Keratinocyte (primary cell): Measurements from ENCODE around the gene FLYWCH2. TPM values are rescaled to one million over a fixed set of nuclear protein-coding genes. Genes with fewer than 3 reads are reported as not detected.

ENCODE experiments used
- DNase-seq: peaks from one replicate; pipeline ENCODE4 v3.0.0-alpha.2; 2011; ENCODE audit warnings: low read depth, missing footprints, low spot score
- FAIRE-seq: peaks from 2 replicates; lab custom pipeline; 2011; peaks lifted over from hg19 to GRCh38; lab: Jason Lieb, UNC
- H2AFZ ChIP-seq: 2 replicates; pipeline ENCODE4 v1.6.0; 2012; ENCODE audit warnings: low read length, control low read depth, inconsistent platforms; ENCODE audit not compliant: control insufficient read depth
- H3K27ac ChIP-seq: 2 replicates; pipeline ENCODE4 v1.5.1; 2011; ENCODE audit warnings: low read length; ENCODE audit not compliant: control insufficient read depth, insufficient read depth
- H3K27me3 ChIP-seq: 3 replicates; pipeline ENCODE4 v1.6.0; 2011; ENCODE audit warnings: low read length; ENCODE audit not compliant: control insufficient read depth, insufficient read depth; ENCODE audit errors: extremely low read depth
- H3K36me3 ChIP-seq, 2 experiments: 2 replicates in 1 of 2; 3 replicates in 1 of 2; pipeline ENCODE4 v1.5.1; 2011; ENCODE audit warnings: low read length in 2 of 2, mild to moderate bottlenecking in 1 of 2; ENCODE audit not compliant: control insufficient read depth in 2 of 2, insufficient read depth in 2 of 2; ENCODE audit errors: extremely low read depth in 1 of 2
- H3K4me1 ChIP-seq: 3 replicates; pipeline ENCODE4 v1.5.1; 2011; ENCODE audit warnings: low read length; ENCODE audit not compliant: control insufficient read depth, insufficient read depth; ENCODE audit errors: extremely low read depth
- H3K4me2 ChIP-seq: 3 replicates; pipeline ENCODE4 v1.6.0; 2011; ENCODE audit warnings: low read depth, low read length; ENCODE audit not compliant: control insufficient read depth, insufficient read depth; ENCODE audit errors: extremely low read depth
- H3K4me3 ChIP-seq, 3 experiments: fragments of 200-600 bp in 1 of 3; sonication (generic) in 1 of 3; 2 replicates in 2 of 3; 3 replicates in 1 of 3; pipeline ENCODE4 v1.5.1; 2011 to 2016; ENCODE audit warnings: low read length in 3 of 3, mild to moderate bottlenecking in 3 of 3, control low read depth in 2 of 3, inconsistent platforms in 1 of 3, low read depth in 1 of 3, mixed read lengths in 1 of 3, mixed run types in 1 of 3, moderate library complexity in 1 of 3; ENCODE audit not compliant: control insufficient read depth in 2 of 3, insufficient read depth in 2 of 3; ENCODE audit errors: extremely low read depth in 1 of 3
- H3K79me2 ChIP-seq: 2 replicates; pipeline ENCODE4 v1.6.0; 2012; ENCODE audit warnings: low read length; ENCODE audit not compliant: control insufficient read depth, insufficient read depth
- H3K9ac ChIP-seq: 3 replicates; pipeline ENCODE4 v1.6.0; 2011; ENCODE audit warnings: low read length; ENCODE audit not compliant: control insufficient read depth, insufficient read depth; ENCODE audit errors: extremely low read depth
- H3K9me1 ChIP-seq: 3 replicates; pipeline ENCODE4 v1.6.0; 2011; ENCODE audit warnings: low read length; ENCODE audit not compliant: control insufficient read depth, insufficient read depth; ENCODE audit errors: extremely low read depth
- H3K9me3 ChIP-seq: 2 replicates; pipeline ENCODE4 v1.5.1; 2012; ENCODE audit warnings: low read depth, low read length; ENCODE audit not compliant: control insufficient read depth
- H4K20me1 ChIP-seq: 3 replicates; pipeline ENCODE4 v1.6.0; 2011; ENCODE audit warnings: low read length; ENCODE audit not compliant: control insufficient read depth, insufficient read depth; ENCODE audit errors: extremely low read depth
- EZH2 ChIP-seq: IDR thresholded peaks from one replicate; pipeline ENCODE4 v1.6.1; 2012; ENCODE audit warnings: inconsistent platforms, mild to moderate bottlenecking, low read length, moderate library complexity
- dilution Hi-C: fragments of 300-500 bp; cut with MboI; formaldehyde crosslinking; loops from one replicate; pipeline ENCODE4 v1.7.0; 2020; ENCODE audit warnings: low sequenced_read_pairs; ENCODE audit not compliant: extremely low pct_ligation_motif_present
- polyA plus RNA-seq, 5 experiments: library from polyadenylated mRNA; depleted of rRNA in 3 of 5; stranded (reverse) in 3 of 5; stranded (forward) in 1 of 5; unstranded in 1 of 5; fragments of >200 nt; gene quantifications; 1 replicate in 1 of 5; 2 replicates in 3 of 5; 3 replicates in 1 of 5; pipeline versions ENCODE4 v1.2.1 to v1.2.3, GENCODE V29; 2011 to 2012; ENCODE audit warnings: missing spikeins in 2 of 5, low read depth in 1 of 5, low replicate concordance in 1 of 5
- TF ChIP-seq, protein P1 (sequence below), 3 experiments: IDR thresholded peaks in 1 of 3; conservative IDR thresholded peaks in 1 of 3; optimal IDR thresholded peaks in 1 of 3; 2 replicates in 2 of 3; 3 replicates in 1 of 3; pipeline versions ENCODE3 to v1.5.1; 2011; ENCODE audit warnings: low read length in 3 of 3, mild to moderate bottlenecking in 3 of 3, moderate library complexity in 2 of 3, control low read depth in 1 of 3, inconsistent platforms in 1 of 3; ENCODE audit not compliant: insufficient read depth in 2 of 3; ENCODE audit errors: extremely low read depth in 1 of 3

The FLYWCH2 gene
- polyA plus RNA-seq, 1 donor (not counting 4 experiments of a cell fraction or from before 2014, with no cell fraction given), result 10.1 TPM

DNA sequence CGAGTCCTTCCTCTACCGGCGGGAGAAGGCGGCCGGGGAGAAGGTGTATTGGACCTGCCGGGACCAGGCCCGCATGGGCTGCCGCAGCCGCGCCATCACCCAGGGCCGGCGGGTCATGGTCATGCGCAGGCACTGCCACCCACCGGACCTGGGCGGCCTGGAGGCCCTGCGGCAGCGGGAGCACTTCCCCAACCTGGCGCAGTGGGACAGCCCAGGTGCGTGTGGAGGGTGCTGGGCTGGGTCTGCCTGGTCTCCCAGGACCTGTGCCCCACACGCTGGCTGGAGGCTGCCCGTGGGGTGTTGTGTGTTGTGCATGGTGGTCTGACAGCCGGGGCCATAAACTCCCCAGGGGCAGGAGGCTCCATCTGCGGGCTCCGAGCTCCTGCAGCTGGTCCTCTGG lies 54.2 kb downstream of the FLYWCH2 start:
- H3K79me2 ChIP-seq, result no peaks in the 10 kb centered on the region
- H3K27ac ChIP-seq, result no peak overlapping the region
- H3K4me1 ChIP-seq, result no peaks in the 10 kb centered on the region
- H3K9ac ChIP-seq, result no peak overlapping the region
- no peak overlapping the region for H2AFZ ChIP-seq
- no peak overlapping the region for H3K4me3 ChIP-seq
- FAIRE-seq, result no peak
- peaks cover 2% of the 10 kb centered on the region for H4K20me1 ChIP-seq
- H3K9me3 ChIP-seq, result no peaks in the 10 kb centered on the region
- dilution Hi-C loops, result no loop called here
- peaks cover 16 to 45% of the 10 kb centered on the region in 2 experiments for H3K36me3 ChIP-seq
- H3K27me3 ChIP-seq, result no peaks in the 10 kb centered on the region
- TF ChIP-seq, protein P1, sequence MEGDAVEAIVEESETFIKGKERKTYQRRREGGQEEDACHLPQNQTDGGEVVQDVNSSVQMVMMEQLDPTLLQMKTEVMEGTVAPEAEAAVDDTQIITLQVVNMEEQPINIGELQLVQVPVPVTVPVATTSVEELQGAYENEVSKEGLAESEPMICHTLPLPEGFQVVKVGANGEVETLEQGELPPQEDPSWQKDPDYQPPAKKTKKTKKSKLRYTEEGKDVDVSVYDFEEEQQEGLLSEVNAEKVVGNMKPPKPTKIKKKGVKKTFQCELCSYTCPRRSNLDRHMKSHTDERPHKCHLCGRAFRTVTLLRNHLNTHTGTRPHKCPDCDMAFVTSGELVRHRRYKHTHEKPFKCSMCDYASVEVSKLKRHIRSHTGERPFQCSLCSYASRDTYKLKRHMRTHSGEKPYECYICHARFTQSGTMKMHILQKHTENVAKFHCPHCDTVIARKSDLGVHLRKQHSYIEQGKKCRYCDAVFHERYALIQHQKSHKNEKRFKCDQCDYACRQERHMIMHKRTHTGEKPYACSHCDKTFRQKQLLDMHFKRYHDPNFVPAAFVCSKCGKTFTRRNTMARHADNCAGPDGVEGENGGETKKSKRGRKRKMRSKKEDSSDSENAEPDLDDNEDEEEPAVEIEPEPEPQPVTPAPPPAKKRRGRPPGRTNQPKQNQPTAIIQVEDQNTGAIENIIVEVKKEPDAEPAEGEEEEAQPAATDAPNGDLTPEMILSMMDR (optimal IDR thresholded peaks at IDR 0.05 in 1 of 3, IDR thresholded peaks at IDR 0.05 in 1 of 3, conservative IDR thresholded peaks at IDR 0.05 in 1 of 3; ENCODE audit: extremely low read depth in 1 of 3, insufficient read depth in 2 of 3, low read length in 3 of 3), result no peak
- TF ChIP-seq EZH2, result no peak
- H3K9me1 ChIP-seq, result no peaks in the 10 kb centered on the region
- no peak overlapping the region for H3K4me2 ChIP-seq
- DNase-seq, result no peak

DNA sequence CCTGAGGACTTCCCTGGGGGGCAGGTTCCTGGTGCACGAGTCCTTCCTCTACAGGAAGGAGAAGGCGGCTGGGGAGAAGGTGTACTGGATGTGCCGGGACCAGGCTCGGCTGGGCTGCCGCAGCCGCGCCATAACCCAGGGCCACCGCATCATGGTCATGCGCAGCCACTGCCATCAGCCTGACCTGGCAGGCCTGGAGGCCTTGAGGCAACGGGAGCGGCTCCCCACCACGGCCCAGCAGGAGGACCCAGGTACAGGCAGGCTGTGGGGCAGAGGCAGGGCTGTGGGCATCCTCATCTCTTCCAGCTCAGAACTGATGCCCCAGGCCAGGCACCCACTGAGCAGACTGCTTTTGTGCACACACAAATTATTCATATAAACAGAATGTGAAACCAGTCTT lies 55.2 kb downstream of the FLYWCH2 start:
- H3K9me3 ChIP-seq, result no peaks in the 10 kb centered on the region
- DNase-seq (no peak), FAIRE-seq (no peak)
- no peak overlapping the region for H3K4me2 ChIP-seq
- H3K9me1 ChIP-seq, result no peaks in the 10 kb centered on the region
- TF ChIP-seq EZH2, result no peak
- TF ChIP-seq, protein P1 (optimal IDR thresholded peaks at IDR 0.05 in 1 of 3, IDR thresholded peaks at IDR 0.05 in 1 of 3, conservative IDR thresholded peaks at IDR 0.05 in 1 of 3; ENCODE audit: extremely low read depth in 1 of 3, insufficient read depth in 2 of 3, low read length in 3 of 3), result no peak
- H3K27ac ChIP-seq, result no peak overlapping the region
- H3K4me1 ChIP-seq, result no peaks in the 10 kb centered on the region
- no peak overlapping the region for H3K9ac ChIP-seq
- H2AFZ ChIP-seq, result no peak overlapping the region
- no peak overlapping the region for H3K4me3 ChIP-seq
- peaks cover 18 to 39% of the 10 kb centered on the region in 2 experiments for H3K36me3 ChIP-seq
- no peaks in the 10 kb centered on the region for H3K27me3 ChIP-seq
- dilution Hi-C loops, result no loop called here
- peaks cover 2% of the 10 kb centered on the region for H4K20me1 ChIP-seq
- no peaks in the 10 kb centered on the region for H3K79me2 ChIP-seq
